HCT116 (cell line): ENCODE results near the gene POLR3F. TPM values are rescaled to one million over a fixed set of nuclear protein-coding genes. Genes with fewer than 3 reads are reported as not detected.

Source experiments
- ATAC-seq: fragments of 200-7000 bp; cut with Tn5 transposase; 2 replicates; pipeline ENCODE4 v1.9.1; 2020; ENCODE audit warnings: mild to moderate bottlenecking, moderate library complexity
- BruUV-seq: library from RNA; stranded (reverse); fragments of 400-500 nt; replicated peaks from 2 replicates; lab custom pipeline; 2021; lab: Mats Ljungman, UMichigan
- CTCF ChIA-PET: fragments of 300-600 bp; sonication (Branson Sonifier 250); formaldehyde crosslinking; loops from one replicate; lab custom pipeline; 2021; ENCODE audit warnings: antibody characterized with exemption; lab: Charles Lee
- POLR2A ChIA-PET: fragments of 300-600, 350-600 bp; sonication (Branson Sonifier 250); formaldehyde crosslinking; loops from one replicate; lab custom pipeline; 2021; ENCODE audit warnings: antibody characterized with exemption; lab: Charles Lee
- RAD21 ChIA-PET, 2 experiments: fragments of 300-600 bp; sonication (Branson Sonifier 250); formaldehyde crosslinking; loops; one replicate each; lab custom pipeline; 2023; ENCODE audit warnings: low total read pairs in 2 of 2; ENCODE audit not compliant: uncharacterized antibody in 2 of 2, unreplicated experiment in 2 of 2, low non-redundant PET in 1 of 2; lab: Charles Lee
- DNase-seq: peaks from one replicate; pipeline ENCODE4 v3.0.0-alpha.2; 2010; ENCODE audit warnings: low read depth, low spot score
- H2AFZ ChIP-seq: fragments of 200-600 bp; shearing (Covaris generic), sonication (generic); 2 replicates; pipeline ENCODE4 v1.6.1; 2017; ENCODE audit warnings: low read depth, mixed run types, mixed read lengths, antibody characterized with exemption, low read length; ENCODE audit not compliant: poor library complexity, severe bottlenecking
- H3K27ac ChIP-seq: 2 replicates; pipeline ENCODE4 v1.5.1; 2012; ENCODE audit warnings: low read depth, low read length
- H3K27me3 ChIP-seq: fragments of 200-600 bp; sonication (generic); 2 replicates; pipeline ENCODE4 v1.6.1; 2016; ENCODE audit warnings: mixed run types, low read length, mixed read lengths; ENCODE audit not compliant: insufficient read depth
- H3K36me3 ChIP-seq, 2 experiments: fragments of 200-500 bp in 1 of 2; fragments of 200-600 bp in 1 of 2; sonication (Bioruptor generic) in 1 of 2; sonication (generic) in 1 of 2; 2 replicates each; pipeline versions ENCODE4 v1.5.1 to v1.6.1; 2014 to 2016; ENCODE audit warnings: low read length in 2 of 2, inconsistent platforms in 1 of 2, mixed read lengths in 1 of 2, mixed run types in 1 of 2; ENCODE audit not compliant: insufficient read depth in 2 of 2, control insufficient read depth in 1 of 2
- H3K4me1 ChIP-seq, 2 experiments: fragments of 200-600 bp in 1 of 2; sonication (generic) in 1 of 2; 2 replicates each; pipeline versions ENCODE4 v1.5.1 to v1.6.1; 2012 to 2017; ENCODE audit warnings: low read length in 2 of 2, inconsistent platforms in 1 of 2, mild to moderate bottlenecking in 1 of 2, mixed read lengths in 1 of 2, mixed run types in 1 of 2, moderate library complexity in 1 of 2; ENCODE audit not compliant: insufficient read depth in 2 of 2, control insufficient read depth in 1 of 2
- H3K4me2 ChIP-seq: fragments of 200-600 bp; sonication (generic); 2 replicates; pipeline ENCODE4 v1.6.1; 2017; ENCODE audit warnings: mixed run types, low read length, mixed read lengths
- H3K4me3 ChIP-seq, 2 experiments: fragments of 200-600 bp in 1 of 2; sonication (generic) in 1 of 2; replicated peaks in 1 of 2; 2 replicates each; pipeline ENCODE4 v1.5.1; 2011 to 2016; ENCODE audit warnings: low read length in 2 of 2, control low read depth in 1 of 2, low read depth in 1 of 2, mild to moderate bottlenecking in 1 of 2, mixed read lengths in 1 of 2, mixed run types in 1 of 2
- H3K79me2 ChIP-seq: fragments of 200-600 bp; sonication (generic); 2 replicates; pipeline ENCODE4 v1.6.1; 2017; ENCODE audit warnings: mild to moderate bottlenecking, mixed run types, low read length, moderate library complexity, mixed read lengths; ENCODE audit not compliant: insufficient read depth
- H3K9ac ChIP-seq: fragments of 200-600 bp; sonication (generic); 2 replicates; pipeline ENCODE4 v1.6.1; 2016; ENCODE audit warnings: low read length, mixed read lengths
- H3K9me2 ChIP-seq: fragments of 200-600 bp; sonication (generic), shearing (Covaris generic); 2 replicates; pipeline ENCODE4 v1.6.1; 2017; ENCODE audit warnings: mixed run types, mild to moderate bottlenecking, moderate library complexity; ENCODE audit not compliant: insufficient read depth
- H3K9me3 ChIP-seq, 2 experiments: fragments of 200-500 bp in 1 of 2; fragments of 200-600 bp in 1 of 2; sonication (Bioruptor generic) in 1 of 2; sonication (generic) in 1 of 2; 2 replicates each; pipeline ENCODE4 v1.6.1; 2014 to 2017; ENCODE audit warnings: low read length in 2 of 2, mixed read lengths in 2 of 2, inconsistent platforms in 1 of 2, low read depth in 1 of 2, mild to moderate bottlenecking in 1 of 2, mixed run types in 1 of 2, moderate library complexity in 1 of 2; ENCODE audit not compliant: control insufficient read depth in 1 of 2, insufficient read depth in 1 of 2
- H4K20me1 ChIP-seq: fragments of 200-600 bp; sonication (generic), shearing (Covaris generic); 2 replicates; pipeline ENCODE4 v1.6.1; 2017; ENCODE audit warnings: mixed run types, mild to moderate bottlenecking, moderate library complexity; ENCODE audit not compliant: insufficient read depth
- CBX3 ChIP-seq: IDR thresholded peaks from 2 replicates; pipeline ENCODE4 v1.6.1; 2012; ENCODE audit warnings: low read depth
- CEBPB ChIP-seq: IDR thresholded peaks from 2 replicates; pipeline ENCODE4 v1.6.1; 2012; ENCODE audit warnings: low read depth
- EGR1 ChIP-seq: IDR thresholded peaks from 2 replicates; pipeline ENCODE4 v1.6.1; 2012; ENCODE audit warnings: low read depth
- EZH2 ChIP-seq: fragments of 200-600 bp; sonication (generic); IDR thresholded peaks from 2 replicates; pipeline ENCODE4 v1.6.1; 2017; ENCODE audit warnings: antibody characterized with exemption, mixed run types
- JUND ChIP-seq: IDR thresholded peaks from 2 replicates; pipeline ENCODE4 v1.6.1; 2012
- POLR2AphosphoS5 ChIP-seq: IDR thresholded peaks from 2 replicates; pipeline ENCODE4 v1.6.1; 2011; ENCODE audit warnings: mild to moderate bottlenecking, low read depth, low read length, moderate library complexity
- RAD21 ChIP-seq: IDR thresholded peaks from 2 replicates; pipeline ENCODE4 v1.6.1; 2012; ENCODE audit warnings: low read depth, mild to moderate bottlenecking
- SIN3A ChIP-seq: IDR thresholded peaks from 2 replicates; pipeline ENCODE4 v1.6.1; 2012; ENCODE audit warnings: low read depth
- TCF7L2 ChIP-seq: IDR thresholded peaks from 2 replicates; pipeline ENCODE4 v1.7.0; 2011; ENCODE audit warnings: borderline replicate concordance, inconsistent platforms; ENCODE audit not compliant: insufficient read depth, insufficient read length; ENCODE audit errors: extremely low read depth
- ZNF274 ChIP-seq: fragments of 200-500 bp; sonication (Bioruptor generic); IDR thresholded peaks from 2 replicates; pipeline ENCODE4 v1.6.1; 2014; ENCODE audit warnings: mild to moderate bottlenecking, low read depth, low read length, inconsistent platforms
- intact Hi-C: fragments of 100-400 bp; cut with micrococcal nuclease; formaldehyde crosslinking; loops from 2 replicates; pipeline ENCODE4 v1.10.0; 2022
- microRNA counts: library from miRNA; unstranded; fragments of <30 nt; microRNA quantifications from one replicate; lab custom pipeline; 2015
- microRNA-seq: library from miRNA; unstranded; fragments of <30 nt; microRNA quantifications from one replicate; pipeline ENCODE4, GENCODE V29; 2016; ENCODE audit warnings: borderline number of aligned reads
- total RNA-seq: library from RNA; stranded (reverse); gene quantifications from one replicate; pipeline ENCODE4 v1.2.1, GENCODE V29; 2021; ENCODE audit not compliant: unreplicated experiment
- TF ChIP-seq, protein P1 (sequence below), 3 experiments: fragments of 200-600 bp in 1 of 3; sonication (generic) in 1 of 3; IDR thresholded peaks in 2 of 3; conservative IDR thresholded peaks in 1 of 3; 2 replicates each; pipeline ENCODE4 v1.5.1; 2012 to 2017; ENCODE audit warnings: low read depth in 2 of 3, low read length in 2 of 3, antibody characterized with exemption in 1 of 3, borderline replicate concordance in 1 of 3, control low read depth in 1 of 3, mild to moderate bottlenecking in 1 of 3, mixed read lengths in 1 of 3, mixed run types in 1 of 3, moderate library complexity in 1 of 3; ENCODE audit not compliant: insufficient read depth in 1 of 3
- TF ChIP-seq, protein P2 (sequence below): IDR thresholded peaks from 2 replicates; pipeline ENCODE4 v1.6.1; 2012
- TF ChIP-seq, protein P3 (sequence below): IDR thresholded peaks from 2 replicates; pipeline ENCODE4 v1.6.1; 2012

POLR3F gene
- total RNA-seq, 1 experiment from 2014 or later = 11.4 TPM

DNA sequence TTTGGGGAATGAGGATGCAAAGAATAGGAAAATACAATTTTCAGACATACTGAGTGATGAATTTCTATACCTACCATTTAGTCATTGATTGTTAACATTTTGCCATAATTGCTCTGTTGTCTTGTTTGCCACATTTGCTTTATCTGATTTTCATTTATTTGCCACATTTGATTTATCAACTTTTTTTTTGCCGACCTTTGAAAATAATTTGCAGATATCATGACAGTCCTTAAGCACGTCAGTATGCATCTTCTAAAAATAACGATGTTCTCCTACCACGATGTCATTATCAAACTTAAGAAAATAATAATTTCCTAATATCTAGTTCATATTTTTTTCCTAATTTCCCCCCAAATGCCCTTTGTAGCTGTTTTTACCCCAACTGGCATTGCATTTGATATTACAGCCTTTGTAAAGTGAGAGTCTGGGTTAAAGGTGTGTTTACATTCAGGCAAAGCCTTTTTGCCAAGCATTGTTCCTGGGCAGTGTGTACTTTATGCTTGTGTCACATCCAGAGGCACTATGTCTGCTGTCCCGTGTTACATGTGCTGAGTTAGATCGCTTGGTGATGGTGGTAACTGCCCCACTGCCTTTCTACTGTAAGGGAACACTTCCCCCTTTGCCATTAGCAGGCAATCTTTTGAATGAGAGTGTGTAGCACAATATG is 66.9 kb downstream of the POLR3F start:
- H3K36me3 ChIP-seq = peaks cover 29 to 60% of the 10 kb centered on the region in 2 experiments

More for the DNA sequence above, 66.9 kb downstream of the POLR3F start:
- ChIA-PET CTCF (no interaction called here), POLR2A (no interaction called here), RAD21 (no interaction called here)
- H3K79me2 ChIP-seq = no peaks in the 10 kb centered on the region
- H4K20me1 ChIP-seq = no peaks in the 10 kb centered on the region
- no peaks in the 10 kb centered on the region for H3K9me2 ChIP-seq
- intact Hi-C loops = no loop called here
- no peak overlapping the region for H3K27ac ChIP-seq
- DNase-seq (no peak), ATAC-seq (no peak)
- BruUV-seq = no TSS peak
- H3K27me3 ChIP-seq = no peaks in the 10 kb centered on the region
- no peaks in the 10 kb centered on the region for H3K4me1 ChIP-seq
- H2AFZ ChIP-seq = no peak overlapping the region
- no peak overlapping the region for H3K9ac ChIP-seq
- H3K4me2 ChIP-seq = no peak overlapping the region
- H3K9me3 ChIP-seq = no peaks in the 10 kb centered on the region
- H3K4me3 ChIP-seq = no peak overlapping the region
- TF ChIP-seq POLR2AphosphoS5 (no peak), ZNF274 (no peak), JUND (no peak), EZH2 (no peak), CEBPB (no peak), SIN3A (no peak), RAD21 (no peak), CBX3 (no peak), EGR1 (no peak), TCF7L2 (no peak)
- TF ChIP-seq, protein P1, sequence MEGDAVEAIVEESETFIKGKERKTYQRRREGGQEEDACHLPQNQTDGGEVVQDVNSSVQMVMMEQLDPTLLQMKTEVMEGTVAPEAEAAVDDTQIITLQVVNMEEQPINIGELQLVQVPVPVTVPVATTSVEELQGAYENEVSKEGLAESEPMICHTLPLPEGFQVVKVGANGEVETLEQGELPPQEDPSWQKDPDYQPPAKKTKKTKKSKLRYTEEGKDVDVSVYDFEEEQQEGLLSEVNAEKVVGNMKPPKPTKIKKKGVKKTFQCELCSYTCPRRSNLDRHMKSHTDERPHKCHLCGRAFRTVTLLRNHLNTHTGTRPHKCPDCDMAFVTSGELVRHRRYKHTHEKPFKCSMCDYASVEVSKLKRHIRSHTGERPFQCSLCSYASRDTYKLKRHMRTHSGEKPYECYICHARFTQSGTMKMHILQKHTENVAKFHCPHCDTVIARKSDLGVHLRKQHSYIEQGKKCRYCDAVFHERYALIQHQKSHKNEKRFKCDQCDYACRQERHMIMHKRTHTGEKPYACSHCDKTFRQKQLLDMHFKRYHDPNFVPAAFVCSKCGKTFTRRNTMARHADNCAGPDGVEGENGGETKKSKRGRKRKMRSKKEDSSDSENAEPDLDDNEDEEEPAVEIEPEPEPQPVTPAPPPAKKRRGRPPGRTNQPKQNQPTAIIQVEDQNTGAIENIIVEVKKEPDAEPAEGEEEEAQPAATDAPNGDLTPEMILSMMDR (IDR thresholded peaks at IDR 0.05 in 2 of 3, conservative IDR thresholded peaks at IDR 0.05 in 1 of 3; ENCODE audit: borderline replicate concordance in 1 of 3, insufficient read depth in 1 of 3, low read depth in 2 of 3, low read length in 2 of 3) = no peak
- TF ChIP-seq, protein P2, sequence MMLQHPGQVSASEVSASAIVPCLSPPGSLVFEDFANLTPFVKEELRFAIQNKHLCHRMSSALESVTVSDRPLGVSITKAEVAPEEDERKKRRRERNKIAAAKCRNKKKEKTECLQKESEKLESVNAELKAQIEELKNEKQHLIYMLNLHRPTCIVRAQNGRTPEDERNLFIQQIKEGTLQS = no peak
- TF ChIP-seq, protein P3, sequence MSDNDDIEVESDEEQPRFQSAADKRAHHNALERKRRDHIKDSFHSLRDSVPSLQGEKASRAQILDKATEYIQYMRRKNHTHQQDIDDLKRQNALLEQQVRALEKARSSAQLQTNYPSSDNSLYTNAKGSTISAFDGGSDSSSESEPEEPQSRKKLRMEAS = no peak

MicroRNA genes within 50 kb of the gene (microRNA counts, 767-probe panel; counts per million panel counts)
- not detected for microRNA hsa-miR-3192 (lab: Ali Mortazavi, UCI)

Small RNA genes lying within 50 kb of the gene (microRNA-seq; reads per million reads assigned to microRNA genes)
- gene MIR3192 = not detected

Other genes with a start within 250 kb of the POLR3F start
- 9.3 TPM for gene ZNF133, start 178.9 kb upstream of the POLR3F start, total RNA-seq
- 1.7 TPM for gene DZANK1, start 360 bp upstream of the POLR3F start, total RNA-seq
- gene RBBP9, start 29.8 kb downstream of the POLR3F start, total RNA-seq = 10.3 TPM
- 85.8 TPM for gene SEC23B, start 40.5 kb downstream of the POLR3F start, total RNA-seq
- 80.1 TPM for gene SMIM26, start 100.0 kb downstream of the POLR3F start, total RNA-seq
- 54.5 TPM for gene DTD1, start 120.7 kb downstream of the POLR3F start, total RNA-seq